Measurements from ENCODE around the gene FHOD3.
"Not testable (repeated sequence)": the region's sequence is repeated elsewhere in the genome, so short reads cannot be mapped to it uniquely, and the experiment has no call there.

Gene FHOD3

GRCh38 chr18:36459786-36460185 is 162.3 kb downstream of the FHOD3 start:
- no peak for DNase-seq (ENCODE audit: low read depth)
- H3K4me3 ChIP-seq (ENCODE audit: low read depth, low read length) = no peak overlapping the region
- TF ChIP-seq CTCF (IDR thresholded peaks at IDR 0.05; ENCODE audit: control insufficient read depth, extremely low read depth, insufficient read depth) = no peak

GRCh38 chr18:36460324-36460850 is 162.9 kb downstream of the FHOD3 start:
- DNase-seq (ENCODE audit: low read depth) = no peak
- H3K4me3 ChIP-seq (ENCODE audit: low read depth, low read length) = no peak overlapping the region
- no peak for TF ChIP-seq CTCF (IDR thresholded peaks at IDR 0.05; ENCODE audit: control insufficient read depth, extremely low read depth, insufficient read depth)

- DNase-seq (ENCODE audit: low read depth) = no peak
- no peak overlapping the region for H3K4me3 ChIP-seq (ENCODE audit: low read depth, low read length)
- TF ChIP-seq CTCF (IDR thresholded peaks at IDR 0.05; ENCODE audit: control insufficient read depth, extremely low read depth, insufficient read depth) = no peak
Observed at GRCh38 chr18:36460854-36461253, 163.3 kb downstream of the FHOD3 start.

- TF ChIP-seq CTCF (IDR thresholded peaks at IDR 0.05; ENCODE audit: control insufficient read depth, extremely low read depth, insufficient read depth) = no peak
- no peak for DNase-seq (ENCODE audit: low read depth)
- H3K4me3 ChIP-seq (ENCODE audit: low read depth, low read length) = no peak overlapping the region
Observed at GRCh38 chr18:36461551-36461987, 164.1 kb downstream of the FHOD3 start.

GRCh38 chr18:36463516-36463915 is 166.0 kb downstream of the FHOD3 start:
- H3K4me3 ChIP-seq (ENCODE audit: low read depth, low read length) = not testable (repeated sequence)

GRCh38 chr18:36464126-36464651 is 166.7 kb downstream of the FHOD3 start:
- no peak for TF ChIP-seq CTCF (IDR thresholded peaks at IDR 0.05; ENCODE audit: control insufficient read depth, extremely low read depth, insufficient read depth)
- H3K4me3 ChIP-seq (ENCODE audit: low read depth, low read length) = no peak overlapping the region
- DNase-seq (ENCODE audit: low read depth) = peak; percentile 45

More at GRCh38 chr18:36463516-36463915, 166.0 kb downstream of the FHOD3 start:
- not testable (repeated sequence) for DNase-seq (ENCODE audit: low read depth)

GRCh38 chr18:36465276-36465675 is 167.8 kb downstream of the FHOD3 start:
- no peak overlapping the region for H3K4me3 ChIP-seq (ENCODE audit: low read depth, low read length)
- TF ChIP-seq CTCF (IDR thresholded peaks at IDR 0.05; ENCODE audit: control insufficient read depth, extremely low read depth, insufficient read depth) = no peak
- no peak for DNase-seq (ENCODE audit: low read depth)

All from LNCaP clone FGC (cell line).